ENCODE results near the gene C1QTNF6.
"Not testable (repeated sequence)": the region's sequence is repeated elsewhere in the genome, so short reads cannot be mapped to it uniquely, and the experiment has no call there.

The C1QTNF6 gene

DNA sequence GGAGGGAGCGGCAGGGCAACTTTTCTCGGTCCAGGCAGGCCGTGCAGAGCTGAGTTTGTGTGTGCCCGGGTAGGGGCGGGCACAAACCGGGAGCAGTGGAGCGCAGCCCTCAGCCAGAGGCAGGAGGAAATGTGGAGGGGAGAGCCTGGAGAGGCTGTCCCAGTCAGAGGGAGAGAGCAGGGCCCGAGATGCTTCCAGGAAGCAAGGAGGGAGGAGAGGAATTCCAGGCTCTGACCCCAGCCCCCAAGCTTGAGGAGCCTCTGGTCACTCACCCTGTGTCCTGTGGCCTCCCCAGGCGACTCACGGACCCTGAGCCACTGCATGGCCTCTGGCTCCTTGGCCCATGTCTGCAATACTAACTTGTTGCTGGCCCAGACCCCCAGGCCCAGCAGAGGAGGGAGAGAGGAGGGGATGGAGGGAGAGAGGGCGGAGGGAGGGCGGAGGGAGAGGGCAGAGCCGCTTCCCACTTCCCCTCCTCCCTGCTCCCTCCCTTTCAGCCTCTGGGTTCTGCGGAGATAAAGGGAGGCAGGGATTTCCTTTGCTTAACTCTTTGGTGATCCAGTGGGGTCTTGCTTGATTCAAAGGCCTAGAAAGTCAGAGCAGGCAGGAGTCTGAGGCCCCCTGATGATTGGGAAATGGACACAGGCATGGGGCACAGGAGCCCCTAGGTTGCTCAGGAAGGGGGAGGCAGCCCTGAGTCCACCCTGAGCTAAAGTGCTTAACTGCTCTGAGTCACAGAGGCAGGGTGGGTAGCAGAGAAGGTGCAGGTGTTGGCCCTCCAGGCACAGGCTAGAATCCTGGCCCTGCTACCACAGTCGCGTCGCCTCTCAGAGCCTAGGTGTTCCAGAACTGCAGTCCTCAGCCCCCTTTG lies at the start of gene C1QTNF6:
Gene C1QTNF6 (minus strand): TSS at position 357 of the 871 bp plus-strand sequence. CDS start 34 bp downstream, at position 323.
- DNase-seq = no peak

DNA sequence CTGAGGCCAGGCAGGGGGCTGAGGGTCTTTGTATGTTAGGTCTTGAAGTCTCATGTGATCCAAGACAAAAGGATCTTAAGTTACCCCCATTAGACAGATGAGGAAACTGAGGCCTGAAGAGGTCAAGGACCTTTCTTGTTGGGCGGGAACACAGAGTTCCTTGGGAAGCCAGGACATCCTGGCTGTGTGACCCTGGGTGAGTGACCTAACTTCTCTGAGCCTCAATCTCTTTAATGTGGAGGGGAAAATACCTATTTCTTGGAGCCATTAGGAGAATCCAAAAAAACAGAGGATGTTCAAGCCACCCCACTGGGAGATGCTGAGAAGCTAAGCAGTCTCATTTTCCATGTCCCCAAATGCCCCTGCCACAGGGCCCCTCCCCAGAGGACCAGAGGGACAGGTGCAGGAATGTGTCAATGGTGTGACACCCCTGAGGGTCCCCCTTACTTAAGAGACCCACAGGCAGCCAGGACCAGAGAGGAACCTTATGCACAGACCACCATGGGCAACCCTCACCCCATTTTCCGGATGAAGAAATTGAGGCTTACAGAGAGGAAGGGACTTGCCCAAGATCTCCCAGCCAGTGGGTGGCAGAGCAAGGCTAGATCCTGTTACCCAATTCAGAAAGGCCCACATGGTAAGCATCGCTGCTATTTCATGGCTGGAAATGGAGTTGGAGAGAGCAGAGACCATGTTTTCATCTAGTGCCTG lies 48.0 kb upstream of the C1QTNF6 start:
- no peak for DNase-seq

DNA sequence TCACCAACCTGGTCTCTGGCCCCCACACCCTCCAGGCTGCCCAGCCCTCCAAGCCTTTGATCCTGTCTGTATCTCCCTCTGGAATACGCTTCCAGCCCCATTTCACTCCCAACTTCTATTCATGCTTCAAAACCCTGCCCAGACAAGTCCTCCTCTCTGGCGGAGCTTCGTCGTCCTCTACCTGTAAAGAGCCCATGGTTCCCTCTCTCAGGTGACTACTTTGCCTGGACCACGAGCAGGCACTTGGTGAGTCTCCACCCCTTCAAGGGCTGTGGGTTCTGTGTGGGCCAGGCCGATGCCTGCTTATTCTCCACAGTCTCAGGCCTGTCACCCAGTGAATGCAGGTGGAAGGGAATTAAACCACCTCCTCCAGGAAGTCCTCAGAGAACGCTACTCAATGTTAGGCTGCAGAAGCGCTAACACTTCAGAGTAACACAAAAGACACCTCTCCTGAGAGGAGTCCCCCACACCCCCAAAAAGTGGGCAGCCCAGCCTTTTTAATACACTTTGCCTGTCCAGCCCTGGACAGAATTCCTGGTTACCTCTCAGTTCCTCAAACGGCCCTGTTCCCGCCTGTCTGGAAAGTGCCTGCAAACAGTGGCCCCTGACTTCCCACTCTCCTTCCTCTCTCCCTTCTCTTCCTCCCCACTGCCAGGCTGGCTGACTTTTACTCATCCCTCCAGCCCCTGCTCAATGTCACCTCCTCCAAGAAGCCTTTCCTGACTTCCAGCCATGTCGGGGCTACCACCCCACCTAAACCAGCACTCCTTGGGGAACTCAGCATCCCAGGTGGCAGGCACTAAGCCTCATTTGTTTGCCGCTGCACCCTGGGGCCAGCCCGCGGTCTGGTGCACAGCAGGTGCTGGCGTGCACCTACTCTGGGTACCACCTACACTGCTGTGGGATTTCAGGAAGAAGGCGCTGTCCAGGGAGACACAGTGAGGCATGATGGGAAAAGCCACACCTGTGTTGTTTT lies 47.0 kb upstream of the C1QTNF6 start:
- DNase-seq = no peak

DNA sequence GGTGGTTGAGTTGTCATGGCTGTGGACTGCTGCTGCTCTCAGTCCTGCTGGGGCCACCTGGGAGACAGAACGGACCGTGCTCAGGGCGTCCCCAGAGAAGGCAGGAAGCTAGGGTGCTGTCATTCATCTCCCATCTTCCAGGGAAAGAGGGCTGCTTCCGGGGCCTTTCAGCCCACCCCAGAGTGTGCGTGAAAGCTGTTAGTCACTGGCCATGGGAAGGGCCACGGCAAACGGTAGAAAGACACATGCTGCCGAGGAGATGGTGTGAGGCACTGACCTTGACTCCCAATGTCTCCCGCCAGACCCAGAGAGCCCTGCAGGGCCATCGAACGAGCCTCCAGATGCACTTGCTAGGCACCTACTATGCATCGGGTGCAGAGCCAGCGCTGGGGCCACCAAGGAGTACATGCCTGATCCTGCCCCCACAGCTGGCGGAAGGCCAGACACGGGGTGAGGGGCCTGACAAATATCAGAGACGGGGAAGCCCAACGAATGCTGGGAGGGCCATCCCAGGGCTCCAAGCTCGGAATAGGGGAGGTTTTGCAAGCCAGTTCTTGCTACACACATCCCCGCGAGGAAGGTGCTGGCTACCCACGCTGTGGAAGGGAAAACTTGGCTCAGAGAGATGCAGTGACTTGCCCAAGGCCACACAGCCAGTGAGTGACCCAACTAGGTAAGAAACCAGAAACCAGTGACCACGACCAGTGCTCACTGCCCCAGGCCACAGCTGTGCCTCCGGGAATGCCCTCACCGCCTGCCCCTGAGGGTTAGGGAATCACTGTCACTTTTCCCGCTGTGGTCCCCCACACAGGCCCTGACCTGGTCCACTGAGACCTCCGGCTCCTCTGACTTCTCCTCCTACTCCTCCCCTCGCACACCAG lies 45.9 kb upstream of the C1QTNF6 start:
- DNase-seq = no peak

DNA sequence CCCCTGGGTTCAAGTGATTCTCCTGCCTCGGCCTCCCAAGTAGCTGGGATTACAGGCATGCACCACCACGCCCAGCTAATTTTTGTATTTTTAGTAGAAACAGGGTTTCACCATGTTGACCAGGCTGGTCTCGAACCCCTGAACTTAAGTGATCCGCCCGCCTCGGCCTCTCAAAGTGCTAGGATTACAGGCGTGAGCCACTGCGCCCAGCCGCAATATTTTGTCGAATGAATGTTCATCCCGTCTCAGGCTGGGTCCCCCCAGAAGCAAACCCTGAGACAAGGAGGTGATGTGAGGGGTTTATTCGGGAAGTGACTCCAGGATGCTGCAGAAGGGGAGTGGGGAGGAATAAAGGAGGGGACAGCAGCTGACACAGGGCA lies 45.3 kb upstream of the C1QTNF6 start:
- not testable (repeated sequence) for DNase-seq

DNA sequence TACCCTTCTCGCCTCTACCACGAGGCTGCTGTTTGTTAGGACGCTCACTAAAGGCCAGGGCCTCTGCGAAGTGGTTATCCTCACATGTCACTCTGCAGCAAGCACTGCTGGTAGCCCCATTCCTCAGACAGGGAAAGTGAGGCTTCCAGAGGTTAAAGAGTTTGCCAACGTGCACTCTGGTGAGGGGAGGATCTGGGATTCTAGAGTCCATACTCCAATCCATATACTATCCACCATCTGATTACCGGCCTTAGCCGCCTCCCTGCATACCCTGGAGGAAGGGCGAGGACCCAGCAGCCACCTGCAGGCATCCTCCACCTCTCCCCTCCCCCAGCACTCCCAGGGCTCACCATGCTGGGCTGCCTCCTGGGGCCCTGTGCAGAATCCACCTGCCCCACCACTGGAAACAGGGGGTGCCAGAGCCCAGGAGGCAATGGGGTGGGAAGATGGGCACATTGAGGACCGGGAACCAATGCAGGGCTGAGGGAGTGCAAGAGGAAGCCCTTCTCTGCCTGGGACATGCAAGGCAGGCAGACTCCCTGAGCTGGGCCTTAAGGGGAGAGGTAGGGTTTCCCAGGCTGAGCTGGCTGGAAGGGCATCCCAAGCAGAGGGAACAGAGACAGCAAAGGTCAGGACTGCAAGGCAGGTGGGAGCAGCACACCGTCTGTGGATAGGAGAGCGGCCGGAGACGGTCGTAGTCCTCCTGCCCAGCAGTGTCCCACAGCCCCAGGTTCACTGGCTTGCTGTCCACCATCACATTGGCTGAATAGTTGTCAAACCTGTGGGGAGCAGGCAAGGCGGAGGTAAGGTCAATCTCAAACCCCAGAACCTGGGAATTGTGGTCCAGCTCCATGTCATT lies 44.3 kb upstream of the C1QTNF6 start:
- no peak for DNase-seq

DNA sequence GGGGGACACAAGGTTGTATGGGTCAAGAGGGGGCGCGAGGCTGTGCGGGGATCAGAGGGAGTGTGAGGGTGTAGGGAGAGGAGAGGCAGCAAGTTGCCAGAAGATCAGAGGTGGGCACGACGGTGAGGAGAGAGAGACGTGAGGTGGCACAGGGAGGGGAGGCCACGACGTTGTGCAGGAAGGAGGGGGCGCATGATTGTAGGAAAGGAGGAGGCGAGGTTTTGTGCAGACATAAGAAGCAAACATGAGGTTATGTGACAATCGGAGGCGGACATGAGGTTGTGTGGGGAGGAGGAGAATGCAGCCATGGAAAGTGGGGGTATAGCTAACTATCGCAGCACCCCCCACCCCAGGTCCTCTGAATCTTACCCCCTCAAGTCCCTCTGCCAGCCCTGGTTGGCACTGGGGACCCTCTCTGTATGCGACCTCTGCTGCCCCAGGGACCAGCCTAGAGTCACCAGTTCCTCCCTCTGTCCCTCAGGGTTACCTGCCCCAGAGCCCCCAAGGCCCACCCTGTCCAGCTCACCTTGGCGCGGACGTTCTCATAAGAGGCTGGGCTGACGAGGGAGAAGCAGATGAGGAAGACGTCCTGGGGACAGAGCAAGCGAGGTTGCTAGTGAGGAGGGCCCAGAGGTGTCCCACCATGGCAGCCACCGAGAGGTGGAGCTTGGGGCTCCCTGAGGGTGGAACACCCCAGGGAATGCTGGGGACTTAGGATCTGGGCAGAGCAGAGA lies 43.5 kb upstream of the C1QTNF6 start:
- no peak for DNase-seq

DNA sequence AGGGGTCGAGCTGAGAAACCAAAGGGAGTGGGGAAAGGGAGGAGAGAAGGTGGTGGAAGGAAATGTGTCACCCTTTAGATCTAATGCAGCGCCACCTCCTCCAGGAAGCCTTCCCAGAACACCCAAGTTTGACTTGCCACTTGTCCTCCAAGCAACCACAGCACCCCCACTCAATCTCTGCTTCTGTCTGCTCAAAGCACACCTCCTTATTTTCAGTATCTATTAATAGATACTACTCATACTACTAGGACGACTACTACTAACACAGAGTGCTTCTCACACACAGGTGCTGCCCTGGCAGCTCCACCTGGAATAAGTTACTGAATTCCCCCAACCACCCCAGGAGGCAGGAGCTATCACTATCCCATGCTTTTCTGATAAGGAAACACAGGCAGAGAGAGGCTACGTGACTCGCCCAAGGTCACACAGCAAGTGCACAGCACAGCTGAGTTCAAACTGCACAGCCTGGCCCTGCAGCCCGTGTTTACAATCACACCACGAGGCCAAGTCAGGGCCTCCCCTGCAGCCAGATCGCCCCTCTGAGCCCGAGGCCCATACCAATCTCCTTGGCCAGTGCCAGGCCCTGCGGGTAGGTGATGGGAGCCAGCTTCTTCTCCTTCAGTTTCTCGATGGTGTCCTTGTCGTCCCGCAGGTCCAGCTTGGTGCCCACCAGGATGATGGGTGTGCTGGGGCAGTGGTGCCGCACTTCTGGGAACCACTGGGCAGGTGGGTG lies 42.8 kb upstream of the C1QTNF6 start:
- DNase-seq = no peak

DNA sequence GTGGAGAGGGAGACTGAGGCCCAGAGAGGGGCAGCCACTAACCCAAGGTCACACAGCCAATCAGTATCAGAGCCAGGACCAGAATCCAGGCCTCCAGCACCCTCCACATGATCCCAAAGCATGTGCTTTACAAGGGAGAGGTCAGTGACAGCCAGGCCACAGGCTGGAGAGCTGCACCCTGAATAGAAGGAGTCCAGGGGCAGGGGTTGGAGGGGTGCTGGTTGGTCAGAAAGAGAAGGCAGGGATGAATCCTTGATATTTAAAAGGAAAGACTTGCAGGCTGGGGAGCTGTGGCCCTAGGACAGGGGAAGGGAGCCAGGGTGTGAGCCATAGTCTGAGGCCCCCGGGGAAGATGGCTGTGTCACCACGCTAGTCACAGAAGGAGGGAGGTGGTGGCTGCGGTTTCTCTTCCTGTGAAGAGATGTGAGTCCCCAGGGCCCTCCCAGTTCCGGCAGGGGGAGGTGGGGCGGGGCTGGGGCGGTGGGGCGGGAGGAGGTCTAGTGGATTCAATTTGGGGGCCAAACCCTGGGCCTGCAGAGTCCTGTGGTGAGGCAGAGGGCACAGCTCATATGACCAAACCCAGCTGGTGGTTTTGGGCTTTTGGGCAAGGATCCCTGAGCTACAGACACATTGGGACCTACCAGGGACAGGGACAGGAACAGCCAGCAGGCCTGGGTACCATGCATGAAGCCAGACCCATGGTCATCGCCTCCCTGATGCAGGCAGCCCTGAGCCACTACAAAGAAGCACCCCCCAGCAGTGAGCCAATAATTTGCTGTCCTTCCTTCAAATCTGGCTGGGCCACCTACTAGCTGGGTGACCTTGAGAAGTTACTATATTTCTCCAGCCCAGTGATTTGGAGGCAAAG lies 42.0 kb upstream of the C1QTNF6 start:
- DNase-seq = peak; percentile 71 to 89

DNA sequence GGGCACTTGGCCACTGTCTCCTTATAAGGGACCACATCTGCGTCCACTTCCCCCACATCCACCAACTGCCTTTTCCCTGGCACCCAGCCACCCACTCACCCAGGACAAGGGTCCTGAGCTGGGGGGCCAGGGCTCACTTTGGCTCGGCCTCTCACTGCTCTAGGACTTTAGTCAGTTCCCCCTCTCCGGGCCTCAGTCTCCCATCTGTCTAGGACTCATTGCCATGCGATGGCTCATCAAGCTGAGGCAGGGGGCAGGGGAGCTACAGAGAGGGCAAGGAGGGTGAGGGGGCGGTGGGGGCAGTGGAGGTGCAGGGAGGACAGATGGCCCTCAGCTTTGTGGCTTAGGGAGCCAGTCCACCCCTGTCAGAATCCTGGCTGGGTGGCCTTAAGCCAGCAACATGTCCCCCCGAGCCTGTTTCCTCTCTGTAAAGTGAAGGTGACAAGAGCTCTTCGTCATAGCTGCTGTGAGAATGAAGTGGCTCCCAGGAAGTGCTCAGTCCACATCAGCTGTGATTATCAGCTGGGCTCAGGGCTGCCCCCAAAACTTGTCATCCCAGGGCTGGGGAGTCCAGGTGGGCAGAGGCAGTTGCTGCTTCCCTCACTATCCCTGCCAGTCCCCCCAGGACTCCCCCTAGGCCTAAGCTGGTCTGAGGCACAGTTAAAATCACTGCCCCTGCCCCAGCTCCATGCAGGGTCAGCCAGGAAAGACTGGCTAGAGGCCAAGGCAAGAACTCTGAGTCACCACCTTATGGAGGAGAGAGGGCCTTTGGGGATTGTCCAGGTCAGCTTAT lies 41.2 kb upstream of the C1QTNF6 start:
- peak in 1 of 2 donors; percentile 57 for DNase-seq

DNA sequence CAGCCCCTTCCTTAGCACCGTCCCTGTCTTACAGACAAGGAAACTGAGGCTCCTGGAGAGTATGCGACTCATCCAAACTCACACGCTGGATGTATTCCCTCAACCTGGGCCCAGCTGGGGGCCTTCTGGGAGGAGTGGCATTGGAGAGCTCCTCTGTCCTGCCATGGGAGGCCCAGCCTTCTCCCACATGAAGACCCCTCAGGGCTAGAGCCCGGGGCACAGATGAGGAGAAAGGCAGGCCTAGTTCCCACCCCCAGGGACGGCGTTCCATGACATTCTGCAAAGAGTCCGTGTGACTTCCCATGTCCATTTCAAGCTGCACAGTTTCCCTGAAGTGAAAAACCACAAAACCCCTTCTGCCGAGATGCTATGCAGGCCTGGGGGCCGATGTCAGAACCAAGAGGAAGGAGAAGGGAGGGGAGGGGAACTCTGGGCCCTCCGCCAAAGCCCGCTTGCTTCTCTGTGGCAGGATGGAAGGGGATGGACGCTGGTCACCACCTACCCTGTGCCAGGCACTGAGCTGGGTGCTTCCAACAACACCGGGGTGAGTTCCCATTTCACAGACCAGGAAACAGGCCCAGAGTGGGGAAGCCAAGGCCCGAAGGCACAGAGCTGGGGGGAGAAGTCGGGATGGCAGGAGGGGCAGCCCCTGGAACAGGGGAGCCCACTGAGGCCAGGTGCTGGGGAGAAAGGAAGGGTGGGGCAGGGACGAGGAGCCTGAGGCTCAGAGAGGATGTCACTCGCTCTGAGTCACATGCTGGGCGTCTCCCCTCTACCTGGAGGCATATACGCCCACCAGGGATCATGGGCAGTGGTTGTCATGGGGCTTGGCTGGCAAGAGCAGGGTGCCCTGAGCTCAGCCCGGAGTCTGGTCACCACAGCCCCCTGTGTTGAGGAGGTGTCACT lies 40.3 kb upstream of the C1QTNF6 start:
- peak in 1 of 2 donors; percentile 23 for DNase-seq

DNA sequence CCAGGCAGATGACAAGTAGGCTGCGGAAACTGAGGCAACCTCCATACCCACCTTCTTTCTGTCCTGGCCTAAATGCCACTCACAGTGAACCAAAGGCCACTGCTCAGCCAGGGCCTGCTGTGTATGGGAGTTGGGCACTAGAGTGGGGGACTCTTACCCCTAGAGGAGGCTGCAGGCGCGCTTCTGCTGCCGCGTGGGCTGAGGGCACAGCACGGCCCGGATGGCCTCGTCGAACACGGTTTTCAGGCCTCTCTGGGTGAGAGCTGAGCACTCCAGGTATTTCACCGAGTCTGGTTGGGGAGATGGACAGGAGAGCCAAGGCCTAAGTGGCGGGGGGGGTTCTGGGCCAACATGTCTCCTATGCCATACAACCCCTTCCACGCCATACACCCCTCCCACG lies 38.5 kb upstream of the C1QTNF6 start:
- no peak for DNase-seq

DNA sequence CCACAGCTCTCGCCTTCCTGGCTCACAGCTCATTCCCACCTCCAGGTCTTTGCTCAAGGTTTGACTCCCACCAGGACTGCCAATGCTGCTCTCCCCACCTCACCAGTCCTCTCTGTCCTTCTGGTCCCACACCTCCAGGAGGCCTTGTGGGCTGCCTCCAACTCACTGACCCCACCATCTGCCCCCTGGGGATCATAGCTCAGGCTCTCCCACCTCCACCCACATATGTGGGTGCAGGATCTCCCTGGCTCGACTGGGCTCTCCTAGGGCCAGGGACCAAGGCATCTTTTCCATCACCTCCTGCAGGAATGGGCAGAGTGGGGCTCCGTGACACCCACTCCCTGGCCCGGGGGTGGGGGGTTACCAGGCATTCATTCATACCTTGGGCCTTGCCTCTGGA lies 38.0 kb upstream of the C1QTNF6 start:
- no peak for DNase-seq

DNA sequence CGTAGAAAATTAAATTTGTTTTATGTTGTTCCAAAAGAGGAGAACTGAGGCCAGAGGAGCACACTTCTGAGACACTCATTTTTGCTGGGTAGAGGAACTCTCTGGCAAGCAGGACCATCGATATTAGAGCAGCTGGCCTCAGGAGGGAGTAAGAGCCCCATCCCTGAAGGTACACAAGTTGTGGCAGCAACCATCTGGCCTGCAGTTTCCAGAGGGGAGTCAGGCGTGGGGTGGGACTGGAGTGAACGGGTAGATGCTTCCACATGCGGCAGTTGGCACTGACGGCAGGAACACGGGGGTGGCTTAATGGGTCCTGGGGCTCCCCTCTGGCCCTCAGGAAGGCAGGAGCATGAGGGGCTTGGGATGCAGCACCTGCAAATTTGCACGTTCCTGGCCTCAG lies 37.4 kb upstream of the C1QTNF6 start:
- DNase-seq = no peak

DNA sequence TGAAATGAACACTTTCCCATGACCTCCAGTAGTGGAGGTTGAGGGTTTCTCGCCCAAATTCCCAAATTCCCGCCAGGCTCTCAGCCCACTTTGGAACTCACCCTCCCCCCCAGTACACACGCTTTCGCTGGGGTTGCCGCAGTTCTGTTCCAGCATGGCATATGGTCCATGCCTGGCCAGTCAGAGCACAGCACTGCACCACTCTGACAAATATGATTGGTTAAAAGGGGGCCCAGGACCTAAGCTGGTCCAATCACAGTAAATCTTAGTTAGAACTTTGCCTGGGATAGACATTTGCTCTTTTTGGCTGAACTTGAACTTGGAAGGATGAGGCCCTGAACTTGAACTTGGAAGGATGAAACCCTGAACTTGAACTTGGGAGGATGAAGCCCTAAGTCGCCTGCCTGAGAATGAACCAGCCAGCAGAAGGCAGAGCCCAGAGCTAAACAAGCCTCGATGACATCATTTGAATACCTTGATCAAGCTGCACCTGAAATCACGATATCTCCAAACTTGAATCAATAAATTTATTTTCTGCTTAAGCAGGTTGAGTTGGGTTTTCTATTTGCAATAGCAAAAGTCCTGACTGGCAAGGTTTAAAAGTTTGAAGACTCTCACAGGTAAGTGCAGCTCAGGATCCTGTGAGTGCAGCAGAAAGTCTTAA lies 36.8 kb upstream of the C1QTNF6 start:
- DNase-seq = no peak

DNA sequence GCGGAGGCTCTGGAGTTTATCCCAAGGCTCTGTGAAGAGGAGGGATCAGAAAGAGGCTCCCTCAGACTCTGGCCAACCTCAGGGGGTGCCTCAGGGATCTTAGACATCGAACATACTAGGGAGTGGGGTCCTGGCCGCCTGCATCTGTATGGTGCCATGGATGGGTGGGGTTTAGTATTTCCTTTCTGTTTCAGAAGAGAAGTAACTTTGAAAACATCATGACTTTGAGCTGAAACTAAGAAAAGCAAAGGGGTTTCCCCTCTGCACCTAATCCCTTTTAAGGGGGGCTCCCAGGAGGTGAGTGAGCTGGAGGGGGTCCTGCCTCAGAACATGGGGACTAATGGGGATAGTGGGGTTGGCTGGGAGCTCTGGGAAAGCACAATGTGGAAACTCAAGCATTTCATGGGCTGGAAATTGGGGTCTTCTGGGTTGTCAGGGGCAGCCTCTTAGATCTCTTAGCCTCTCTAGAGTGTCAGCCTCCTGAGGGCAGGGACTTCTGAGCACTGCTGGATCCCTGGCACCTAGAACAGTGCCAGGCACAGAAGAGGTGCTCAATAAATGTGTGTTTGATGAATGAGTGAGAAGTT lies 36.0 kb upstream of the C1QTNF6 start:
- DNase-seq = no peak
